Fibroblast of lung (primary cell): ENCODE results near the gene CDH24.

Source experiments
- CTCF ChIP-seq, 2 donors: IDR thresholded peaks in 1 of 2; conservative IDR thresholded peaks in 1 of 2; 1 replicate in 1 of 2; 2 replicates in 1 of 2; pipeline ENCODE4 v1.5.1; 2011 to 2012; ENCODE audit warnings: low read length in 2 of 2, control low read depth in 1 of 2, inconsistent platforms in 1 of 2, low read depth in 1 of 2, mild to moderate bottlenecking in 1 of 2
- EZH2 ChIP-seq: IDR thresholded peaks from 2 replicates; pipeline ENCODE4 v1.5.1; 2012; ENCODE audit warnings: low read length, control low read depth, mild to moderate bottlenecking; ENCODE audit errors: missing control alignments

GRCh38 chr14:23002592-23002991 lies 54.7 kb downstream of the CDH24 start:
- TF ChIP-seq CTCF (conservative IDR thresholded peaks at IDR 0.05 in 1 of 2, IDR thresholded peaks at IDR 0.05 in 1 of 2; ENCODE audit: low read depth in 1 of 2, low read length in 2 of 2) = no peak
- TF ChIP-seq EZH2 = no peak
